B cell (primary cell): ENCODE results near the gene LRRC61. TPM values are rescaled to one million over a fixed set of nuclear protein-coding genes. Genes with fewer than 3 reads are reported as not detected.

Experiments used
- ATAC-seq: fragments of 200-7000 bp; cut with Tn5 transposase; one replicate; pipeline ENCODE4 v1.10.0; 2021; ENCODE audit warnings: low read depth, mild to moderate bottlenecking, moderate number of reproducible peaks, moderate library complexity
- CTCF ChIA-PET: fragments of 350-600 bp; sonication (Branson Sonifier 250); formaldehyde crosslinking; loops from one replicate; lab custom pipeline; 2021; ENCODE audit warnings: antibody characterized with exemption, inconsistent platforms; lab: Charles Lee
- POLR2A ChIA-PET: fragments of 350-600 bp; sonication (Branson Sonifier 250); formaldehyde crosslinking; loops from one replicate; lab custom pipeline; 2021; ENCODE audit warnings: antibody characterized with exemption; lab: Charles Lee
- DNase-seq: peaks from one replicate; pipeline ENCODE4 v3.0.0; 2013
- H2AFZ ChIP-seq: 2 replicates; pipeline ENCODE4 v1.6.1; 2012; ENCODE audit warnings: mild to moderate bottlenecking, low read depth, low read length; ENCODE audit not compliant: insufficient read depth, poor library complexity, severe bottlenecking
- H3K27ac ChIP-seq, 2 donors: 1 replicate in 1 of 2; 2 replicates in 1 of 2; pipeline ENCODE4 v1.5.1; 2012 to 2013; ENCODE audit warnings: low read length in 2 of 2, mild to moderate bottlenecking in 2 of 2, moderate library complexity in 1 of 2
- H3K27me3 ChIP-seq, 4 experiments: fragments of 200-600 bp in 1 of 4; sonication (generic) in 1 of 4; replicated peaks in 1 of 4; 1 replicate in 2 of 4; 2 replicates in 2 of 4; pipeline versions ENCODE4 v1.6.1 to v1.7.0; 2013 to 2016; ENCODE audit warnings: low read length in 3 of 4, mild to moderate bottlenecking in 2 of 4, mixed read lengths in 1 of 4, moderate library complexity in 1 of 4; ENCODE audit not compliant: insufficient read depth in 4 of 4, control insufficient read depth in 3 of 4; ENCODE audit errors: control extremely low read depth in 1 of 4
- H3K36me3 ChIP-seq, 2 experiments: replicated peaks in 1 of 2; 1 replicate in 1 of 2; 2 replicates in 1 of 2; pipeline versions ENCODE4 v1.6.1 to v1.7.1; 2013; ENCODE audit warnings: low read length in 1 of 2; ENCODE audit not compliant: insufficient read depth in 2 of 2, control insufficient read depth in 1 of 2; ENCODE audit errors: control extremely low read depth in 1 of 2, extremely low read depth in 1 of 2
- H3K4me1 ChIP-seq, 2 donors: fragments of 200-600 bp in 1 of 2; sonication (generic) in 1 of 2; 1 replicate in 1 of 2; 2 replicates in 1 of 2; pipeline versions ENCODE4 v1.5.1 to v1.6.1; 2013 to 2017; ENCODE audit warnings: low read length in 2 of 2; ENCODE audit not compliant: control insufficient read depth in 2 of 2, insufficient read depth in 2 of 2
- H3K4me2 ChIP-seq: replicated peaks from 2 replicates; pipeline ENCODE3; 2012; ENCODE audit warnings: mild to moderate bottlenecking, low read depth, low read length; ENCODE audit not compliant: poor library complexity, severe bottlenecking
- H3K4me3 ChIP-seq, 5 experiments: fragments of 200-600 bp in 1 of 5; sonication (generic) in 1 of 5; 1 replicate in 3 of 5; 2 replicates in 2 of 5; pipeline versions ENCODE4 v1.5.1 to v1.7.0; 2011 to 2016; ENCODE audit warnings: low read length in 4 of 5, mild to moderate bottlenecking in 4 of 5, low read depth in 2 of 5, control low read depth in 1 of 5, moderate library complexity in 1 of 5; ENCODE audit not compliant: insufficient read depth in 1 of 5; ENCODE audit errors: control extremely low read depth in 1 of 5, extremely low read depth in 1 of 5
- H3K79me2 ChIP-seq: fragments of 200-600 bp; sonication (generic); one replicate; pipeline ENCODE4 v1.6.0; 2016; ENCODE audit warnings: low read length; ENCODE audit not compliant: control insufficient read depth, insufficient read depth
- H3K9ac ChIP-seq: fragments of 200-600 bp; sonication (generic); 2 replicates; pipeline ENCODE4 v1.6.1; 2017; ENCODE audit warnings: mild to moderate bottlenecking, low read length, moderate library complexity
- H3K9me3 ChIP-seq, 3 donors: one replicate each; pipeline versions ENCODE4 v1.6.1 to v1.7.1; 2013; ENCODE audit warnings: low read length in 2 of 3; ENCODE audit not compliant: control insufficient read depth in 2 of 3, insufficient read depth in 1 of 3; ENCODE audit errors: control extremely low read depth in 1 of 3
- H4K20me1 ChIP-seq: 2 replicates; pipeline ENCODE4 v1.6.0; 2012; ENCODE audit warnings: mild to moderate bottlenecking, low read length; ENCODE audit not compliant: insufficient read depth, control insufficient read depth, poor library complexity, severe bottlenecking
- H3K27ac Mint-ChIP-seq: one replicate; pipeline ENCODE4 v1.8.0; 2021; ENCODE audit warnings: mixed read lengths
- H3K27me3 Mint-ChIP-seq: one replicate; pipeline ENCODE4 v1.8.0; 2021; ENCODE audit warnings: mixed read lengths
- H3K4me1 Mint-ChIP-seq: one replicate; pipeline ENCODE4 v1.8.0; 2021; ENCODE audit warnings: mixed read lengths
- H3K4me3 Mint-ChIP-seq: one replicate; pipeline ENCODE4 v1.8.0; 2021; ENCODE audit warnings: mixed read lengths
- H3K9me3 Mint-ChIP-seq: one replicate; pipeline ENCODE4 v1.8.0; 2022; ENCODE audit warnings: mixed read lengths; ENCODE audit not compliant: insufficient read depth
- EZH2 ChIP-seq: IDR thresholded peaks from 2 replicates; pipeline ENCODE4 v1.6.1; 2012; ENCODE audit warnings: borderline replicate concordance, low read depth, mild to moderate bottlenecking, moderate library complexity, low read length; ENCODE audit not compliant: insufficient read depth, poor library complexity, severe bottlenecking
- WGBS: methylation state at CpG from one replicate; pipeline ENCODE4 v1.1.5; 2013; ENCODE audit warnings: missing lambda C conversion rate; ENCODE audit not compliant: insufficient coverage; 5-methylcytosine and 5-hydroxymethylcytosine counted together
- intact Hi-C: fragments of 100-400 bp; cut with micrococcal nuclease; formaldehyde crosslinking; loops from one replicate; pipeline ENCODE4 v1.10.0; 2022
- polyA plus RNA-seq: library from polyadenylated mRNA; depleted of rRNA; stranded (reverse); fragments of >200 nt; gene quantifications from 2 replicates; pipeline ENCODE4 v1.2.3, GENCODE V29; 2012
- total RNA-seq, 2 donors: library from RNA; stranded (reverse); fragments of 120-200 nt in 1 of 2; gene quantifications; 1 replicate in 1 of 2; 2 replicates in 1 of 2; pipeline versions ENCODE4 v1.2.3 to v1.2.4, GENCODE V29; 2013 to 2022
- TF ChIP-seq, protein P1 (sequence below): fragments of 200-600 bp; IDR thresholded peaks from one replicate; pipeline ENCODE4 v1.8.0; 2022; ENCODE audit warnings: antibody characterized with exemption, mild to moderate bottlenecking

Gene LRRC61
- total and polyA plus RNA-seq, 2 donors (not counting 1 experiment from before 2014, with no cell fraction given) = 12.8 to 12.9 TPM

DNA sequence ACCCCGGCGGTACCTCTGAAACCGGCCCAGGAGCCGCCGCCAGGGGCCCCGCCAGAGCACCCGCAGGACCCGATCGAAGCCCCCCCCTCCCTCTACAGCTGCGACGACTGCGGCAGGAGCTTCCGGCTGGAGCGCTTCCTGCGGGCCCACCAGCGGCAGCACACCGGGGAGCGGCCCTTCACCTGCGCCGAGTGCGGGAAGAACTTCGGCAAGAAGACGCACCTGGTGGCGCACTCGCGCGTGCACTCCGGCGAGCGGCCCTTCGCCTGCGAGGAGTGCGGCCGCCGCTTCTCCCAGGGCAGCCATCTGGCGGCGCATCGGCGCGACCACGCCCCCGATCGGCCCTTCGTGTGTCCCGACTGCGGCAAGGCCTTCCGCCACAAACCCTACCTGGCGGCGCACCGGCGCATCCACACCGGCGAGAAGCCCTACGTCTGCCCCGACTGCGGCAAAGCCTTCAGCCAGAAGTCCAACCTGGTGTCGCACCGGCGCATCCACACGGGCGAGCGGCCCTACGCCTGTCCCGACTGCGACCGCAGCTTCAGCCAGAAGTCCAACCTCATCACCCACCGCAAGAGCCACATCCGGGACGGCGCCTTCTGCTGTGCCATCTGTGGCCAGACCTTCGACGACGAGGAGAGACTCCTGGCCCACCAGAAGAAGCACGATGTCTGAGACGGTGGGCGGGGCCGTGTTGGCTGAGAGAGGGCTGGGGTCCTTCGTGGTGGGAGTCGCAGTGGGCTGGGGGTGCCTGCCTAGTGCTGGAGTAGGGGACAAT lies 49.3 kb downstream of the LRRC61 start:
- 98% methylated on average over 79 of the region's 79 CpGs for WGBS
- Histone ChIP-seq H3K4me3 (no peak overlapping the region), H3K9ac (no peak overlapping the region), H3K27ac (no peak overlapping the region), H2AFZ (no peak overlapping the region), H3K79me2 (peaks cover 33% of the 10 kb centered on the region), H3K27me3 (no peaks in the 10 kb centered on the region), H3K9me3 (no peaks in the 10 kb centered on the region), H3K4me2 (no peak overlapping the region), H3K4me1 (peaks cover 19 to 55% of the 10 kb centered on the region in 2 donors), H3K36me3 (peaks cover 0 to 36% of the 10 kb centered on the region in 2 experiments), H4K20me1 (peaks cover 26% of the 10 kb centered on the region)
- Mint-ChIP-seq H3K9me3 (no peaks in the 10 kb centered on the region), H3K4me3 (peak overlapping the region; percentile 7), H3K27ac (peak overlapping the region; percentile 53), H3K27me3 (no peaks in the 10 kb centered on the region), H3K4me1 (peaks cover 72% of the 10 kb centered on the region)
- intact Hi-C loops = no loop called here
- ChIA-PET POLR2A (interaction anchor here (1.0 kb wide), 1 partner anchor 33 kb away, joined by 3 read pairs; a partner anchor contains a TSS), CTCF (no interaction called here)
- ATAC-seq (no peak), DNase-seq (no peak)
- TF ChIP-seq, protein P1, sequence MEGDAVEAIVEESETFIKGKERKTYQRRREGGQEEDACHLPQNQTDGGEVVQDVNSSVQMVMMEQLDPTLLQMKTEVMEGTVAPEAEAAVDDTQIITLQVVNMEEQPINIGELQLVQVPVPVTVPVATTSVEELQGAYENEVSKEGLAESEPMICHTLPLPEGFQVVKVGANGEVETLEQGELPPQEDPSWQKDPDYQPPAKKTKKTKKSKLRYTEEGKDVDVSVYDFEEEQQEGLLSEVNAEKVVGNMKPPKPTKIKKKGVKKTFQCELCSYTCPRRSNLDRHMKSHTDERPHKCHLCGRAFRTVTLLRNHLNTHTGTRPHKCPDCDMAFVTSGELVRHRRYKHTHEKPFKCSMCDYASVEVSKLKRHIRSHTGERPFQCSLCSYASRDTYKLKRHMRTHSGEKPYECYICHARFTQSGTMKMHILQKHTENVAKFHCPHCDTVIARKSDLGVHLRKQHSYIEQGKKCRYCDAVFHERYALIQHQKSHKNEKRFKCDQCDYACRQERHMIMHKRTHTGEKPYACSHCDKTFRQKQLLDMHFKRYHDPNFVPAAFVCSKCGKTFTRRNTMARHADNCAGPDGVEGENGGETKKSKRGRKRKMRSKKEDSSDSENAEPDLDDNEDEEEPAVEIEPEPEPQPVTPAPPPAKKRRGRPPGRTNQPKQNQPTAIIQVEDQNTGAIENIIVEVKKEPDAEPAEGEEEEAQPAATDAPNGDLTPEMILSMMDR = no peak
- no peak for TF ChIP-seq EZH2
